GM19467 (cell line): ENCODE measurements around the gene NPHP4.

Experiments
- ATAC-seq: cut with Tn5 transposase; IDR thresholded peaks from one replicate; pipeline ENCODE4 v1.9.1; 2021; ENCODE audit warnings: mild to moderate bottlenecking, moderate library complexity; ENCODE audit not compliant: unreplicated experiment

NPHP4 gene

DNA sequence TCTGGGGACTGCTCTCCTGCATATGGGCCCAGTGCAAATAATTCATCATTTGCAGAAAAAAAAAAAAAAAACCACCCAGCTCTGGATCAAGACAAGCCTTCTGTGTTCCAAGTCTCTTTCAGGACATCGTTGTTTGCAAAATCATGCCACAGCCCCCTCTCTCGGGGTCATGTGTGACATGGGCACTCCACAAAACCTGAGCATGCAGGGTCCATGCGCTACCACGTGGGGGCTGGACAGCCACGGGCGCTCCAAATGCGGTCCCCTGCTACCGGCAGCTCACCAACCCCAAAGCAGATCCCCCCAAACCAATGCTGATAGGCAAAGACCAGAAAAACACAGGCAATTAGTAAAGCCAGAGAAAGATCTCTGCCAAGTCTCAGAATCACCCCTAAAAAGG, 17.6 kb downstream of the NPHP4 start:
- no peak for ATAC-seq

DNA sequence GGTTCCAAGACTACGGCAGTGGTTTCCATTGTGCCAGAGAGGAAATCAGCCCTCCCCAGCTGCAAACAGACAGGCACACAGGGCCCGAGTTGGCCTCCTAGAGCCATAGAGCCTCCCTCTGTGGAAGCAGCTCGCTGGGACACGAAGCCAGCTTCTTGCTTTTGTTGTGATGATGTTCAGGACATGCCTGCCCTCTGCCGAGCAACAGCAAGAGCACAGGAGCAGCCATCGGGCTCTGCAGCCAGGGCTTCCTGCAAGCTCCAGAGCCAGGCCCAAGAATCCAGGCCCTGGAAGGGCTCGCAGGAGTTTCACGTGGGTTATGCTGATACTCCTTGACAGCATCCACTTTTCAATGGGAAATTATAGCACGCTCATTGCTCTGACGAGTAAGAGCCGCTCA, 18.5 kb downstream of the NPHP4 start:
- no peak for ATAC-seq

DNA sequence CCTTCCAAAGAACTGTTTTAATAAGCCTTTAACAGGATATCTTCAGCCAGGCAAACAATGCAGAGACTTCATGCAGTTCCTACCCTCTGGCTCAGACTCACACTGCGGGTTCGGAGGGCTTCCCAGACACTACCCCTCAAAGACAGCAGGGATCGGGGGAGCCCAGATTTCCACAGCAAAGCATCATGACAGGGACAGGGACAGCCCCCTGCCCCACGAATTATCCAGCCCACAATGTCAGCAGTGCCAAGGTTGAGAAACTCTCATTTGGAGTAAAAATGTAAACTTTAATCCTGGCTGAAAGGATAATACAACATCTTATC, 20.1 kb downstream of the NPHP4 start:
- ATAC-seq: no peak

DNA sequence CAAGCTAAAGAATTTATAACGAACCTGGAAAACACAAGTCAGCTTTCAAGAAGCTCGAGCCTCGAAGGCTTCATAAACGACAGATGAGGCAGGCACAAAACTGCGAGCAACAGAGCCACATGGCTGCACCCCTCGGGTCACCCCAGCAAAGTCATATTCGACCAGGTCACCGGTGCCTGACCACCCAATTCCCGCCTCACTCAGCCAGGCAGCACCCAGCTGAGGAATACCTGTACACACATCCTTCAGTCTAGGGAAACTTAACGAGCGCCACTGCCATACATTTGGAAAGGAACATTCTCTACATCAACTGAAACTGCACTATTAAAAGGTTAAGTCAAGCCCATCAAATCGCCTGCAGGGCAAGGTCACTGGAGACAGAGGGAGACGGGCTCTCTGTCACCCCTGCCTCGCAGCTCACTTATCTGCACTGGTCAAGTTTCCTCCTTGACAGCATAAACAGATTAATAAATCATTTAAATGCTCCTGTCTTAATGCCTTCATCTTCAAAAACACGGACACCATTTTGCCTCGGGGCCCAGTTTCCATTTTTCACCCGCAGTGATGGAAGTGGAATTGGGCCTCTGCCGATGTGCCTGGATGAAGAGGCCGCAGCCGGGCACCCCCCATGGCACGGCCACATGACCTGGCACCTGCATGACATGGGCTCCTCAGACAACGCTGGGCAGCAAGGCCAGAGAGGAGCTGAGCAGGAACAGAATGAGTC, 20.6 kb downstream of the NPHP4 start:
- no peak for ATAC-seq

DNA sequence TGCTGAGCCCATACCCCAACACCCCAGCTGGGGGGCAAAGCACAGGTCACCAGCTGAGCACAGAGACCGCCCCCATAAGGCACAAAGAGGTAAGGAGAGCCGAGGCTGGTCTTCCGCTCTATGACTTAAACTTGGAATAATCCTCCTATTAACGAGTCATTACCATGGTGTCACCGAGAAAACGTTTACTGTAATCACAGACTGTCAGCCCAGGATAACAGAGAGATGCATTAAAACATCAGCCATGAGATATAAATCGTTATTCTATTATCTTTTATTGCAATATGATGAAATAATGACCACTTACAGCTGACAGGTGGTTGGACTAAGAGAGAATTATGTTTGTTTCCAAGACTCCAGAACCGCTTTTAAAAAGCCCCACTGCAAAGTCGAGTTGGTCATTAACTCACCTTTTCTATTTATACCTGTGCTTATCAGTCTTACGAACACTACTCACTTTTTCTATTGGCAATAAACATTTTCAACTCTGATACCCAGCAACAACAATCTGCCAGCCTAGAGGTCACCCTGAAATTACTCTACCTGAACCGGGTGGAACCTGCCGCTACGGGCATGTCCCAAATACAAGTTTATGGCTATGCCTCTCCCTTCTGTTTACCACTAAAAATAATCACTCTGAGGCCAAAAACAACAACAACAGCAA, 21.5 kb downstream of the NPHP4 start:
- no peak for ATAC-seq

- no peak for ATAC-seq
Observed at GRCh38 chr1:5969168-5969567, 23.1 kb downstream of the NPHP4 start.

DNA sequence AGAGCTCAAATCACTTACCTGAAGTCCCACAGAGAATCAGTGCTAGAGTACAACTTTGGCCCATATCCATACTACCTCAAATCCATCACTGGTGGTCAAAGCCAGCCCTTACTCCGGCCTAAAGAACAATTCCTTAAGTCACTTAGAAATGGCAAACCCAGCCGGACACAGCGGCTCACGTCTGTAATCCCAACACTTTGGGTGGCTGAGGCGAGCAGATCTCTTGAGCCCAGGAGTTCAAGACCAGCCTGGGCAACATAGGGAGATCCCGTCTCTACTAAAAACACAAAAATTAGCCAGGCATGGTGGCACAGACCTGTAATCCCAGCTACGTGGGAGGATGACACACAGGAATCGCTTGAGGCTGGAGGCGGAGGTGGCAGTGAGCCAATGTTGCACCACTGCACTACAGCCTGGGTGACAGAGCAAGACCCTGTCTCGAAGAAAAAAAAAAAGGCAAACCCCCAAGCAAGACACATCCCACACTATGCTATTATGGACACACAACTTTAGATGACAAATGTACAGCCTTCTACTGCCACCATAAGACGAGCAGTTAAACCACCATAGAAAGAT, 24.0 kb downstream of the NPHP4 start:
- ATAC-seq: no peak

DNA sequence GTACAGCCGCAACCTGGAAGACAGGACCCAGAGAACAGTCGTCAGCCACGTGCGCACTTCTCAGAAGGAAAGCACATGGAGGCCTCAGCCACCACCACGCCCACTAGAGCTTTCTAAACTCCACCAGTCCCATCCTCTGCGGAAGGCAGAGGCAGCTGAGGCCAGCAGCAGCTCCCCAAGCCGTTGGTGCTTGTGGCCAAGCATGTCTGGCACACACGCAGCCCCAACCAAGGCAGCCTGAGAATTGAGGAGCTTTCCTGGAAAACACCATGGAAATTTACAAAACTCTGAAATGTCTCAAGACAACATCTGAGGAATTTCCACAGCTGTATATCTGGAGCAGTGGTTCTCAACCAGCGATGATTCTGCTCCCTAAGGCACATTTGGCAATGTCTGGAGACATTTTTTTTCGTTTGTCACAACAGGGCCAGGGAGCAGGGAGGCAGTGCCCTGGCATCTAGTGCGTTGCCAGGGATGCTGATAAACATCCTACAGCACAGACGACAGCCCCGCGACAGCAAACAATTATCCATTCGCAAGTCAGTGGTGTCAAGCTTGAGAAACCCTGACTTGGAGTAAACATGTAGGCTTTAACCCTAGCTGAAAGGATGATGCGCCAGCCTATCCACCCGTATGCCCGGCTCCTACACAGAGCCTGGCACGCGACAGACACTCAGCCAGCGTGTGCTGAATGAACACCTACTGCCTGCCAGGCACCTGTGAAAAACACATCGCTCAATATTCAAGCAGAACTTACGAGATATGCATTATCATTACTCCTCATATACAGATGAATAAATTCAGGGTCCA, 24.7 kb downstream of the NPHP4 start:
- no peak for ATAC-seq

DNA sequence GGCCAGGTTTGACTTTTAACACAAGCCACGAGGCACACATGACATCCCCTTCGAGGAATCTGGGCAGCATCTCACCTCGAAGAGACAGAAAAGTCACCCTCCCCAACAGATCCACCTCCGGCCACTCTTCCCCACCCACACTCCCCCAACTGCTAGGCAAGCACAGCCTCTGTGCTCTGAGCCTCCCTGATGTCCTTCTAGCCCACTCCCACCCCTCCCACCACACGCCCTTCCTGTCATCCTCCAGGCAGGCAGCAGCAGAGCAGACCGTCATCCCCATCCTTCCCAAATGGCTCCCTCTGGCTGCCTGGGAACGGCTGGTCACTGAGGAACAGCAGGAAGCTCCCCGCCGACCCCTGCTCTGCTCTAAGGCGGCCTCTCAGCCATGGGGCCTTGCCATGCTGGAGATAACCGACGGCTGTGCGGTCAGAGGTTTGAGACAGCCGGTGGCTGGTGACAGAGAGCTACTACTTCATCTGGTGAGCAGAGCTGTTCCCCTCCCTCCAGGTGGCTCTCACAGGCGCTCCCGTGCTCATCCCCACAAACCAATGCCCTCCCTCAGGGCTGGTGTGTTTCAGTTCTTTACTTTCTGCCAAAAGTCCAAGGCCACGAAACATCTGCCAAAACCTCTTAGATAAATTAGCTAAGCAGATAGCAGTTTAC, 25.6 kb downstream of the NPHP4 start:
- ATAC-seq: no peak

DNA sequence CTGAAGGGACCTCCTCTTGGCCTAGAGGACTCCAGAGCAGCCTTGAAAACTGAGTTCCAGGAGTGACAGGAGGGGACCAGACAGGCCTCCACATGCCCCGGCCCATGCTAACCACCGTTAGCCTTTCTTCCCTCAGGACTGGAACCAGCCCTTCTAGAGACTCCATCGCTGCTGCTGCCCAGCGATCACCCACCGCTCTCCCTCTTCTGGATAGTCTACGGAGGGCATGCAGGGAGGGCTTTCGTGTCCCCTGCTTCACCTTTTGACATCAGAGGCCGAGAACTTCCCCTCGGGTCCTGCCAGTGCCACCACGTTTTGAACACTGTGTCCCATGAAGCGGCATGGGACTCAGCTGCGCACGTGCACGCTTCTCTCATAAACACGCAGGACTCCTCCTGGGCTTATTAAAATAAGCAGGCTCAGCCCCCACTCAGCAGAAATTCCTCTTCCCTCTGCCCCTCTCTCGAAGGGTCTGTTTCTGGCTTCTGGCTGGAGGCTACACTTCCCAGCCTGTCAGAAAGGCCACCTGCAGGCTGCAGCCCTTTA, 26.6 kb downstream of the NPHP4 start:
- ATAC-seq: no peak

GRCh38 chr1:5962265-5963105, 29.7 kb downstream of the NPHP4 start:
- no peak for ATAC-seq

DNA sequence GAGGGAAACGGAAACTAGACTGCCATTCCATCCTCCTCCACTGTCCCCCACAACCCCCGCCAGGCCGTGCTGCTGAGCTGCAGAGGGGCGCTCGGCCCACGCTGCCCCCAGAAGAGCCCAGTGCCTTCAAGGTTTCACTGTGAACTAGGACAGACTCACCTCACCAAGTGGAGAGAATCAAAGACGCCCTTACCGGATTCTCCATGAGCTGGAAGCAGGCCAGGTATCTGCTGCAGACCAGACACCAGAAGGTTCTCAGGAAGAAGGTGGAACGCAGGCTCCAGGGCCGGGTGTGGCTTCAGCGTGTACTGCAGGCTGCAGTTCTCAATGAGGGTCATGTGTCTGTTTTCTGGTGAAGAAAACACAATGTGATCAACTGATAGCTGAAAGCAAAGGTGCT, 30.6 kb downstream of the NPHP4 start:
- no peak for ATAC-seq

GRCh38 chr1:5960336-5960735, 31.9 kb downstream of the NPHP4 start:
- ATAC-seq: no peak

GRCh38 chr1:5959667-5960230, 32.5 kb downstream of the NPHP4 start:
- no peak for ATAC-seq

- ATAC-seq: no peak
Observed at GRCh38 chr1:5959087-5959486, 33.1 kb downstream of the NPHP4 start.

DNA sequence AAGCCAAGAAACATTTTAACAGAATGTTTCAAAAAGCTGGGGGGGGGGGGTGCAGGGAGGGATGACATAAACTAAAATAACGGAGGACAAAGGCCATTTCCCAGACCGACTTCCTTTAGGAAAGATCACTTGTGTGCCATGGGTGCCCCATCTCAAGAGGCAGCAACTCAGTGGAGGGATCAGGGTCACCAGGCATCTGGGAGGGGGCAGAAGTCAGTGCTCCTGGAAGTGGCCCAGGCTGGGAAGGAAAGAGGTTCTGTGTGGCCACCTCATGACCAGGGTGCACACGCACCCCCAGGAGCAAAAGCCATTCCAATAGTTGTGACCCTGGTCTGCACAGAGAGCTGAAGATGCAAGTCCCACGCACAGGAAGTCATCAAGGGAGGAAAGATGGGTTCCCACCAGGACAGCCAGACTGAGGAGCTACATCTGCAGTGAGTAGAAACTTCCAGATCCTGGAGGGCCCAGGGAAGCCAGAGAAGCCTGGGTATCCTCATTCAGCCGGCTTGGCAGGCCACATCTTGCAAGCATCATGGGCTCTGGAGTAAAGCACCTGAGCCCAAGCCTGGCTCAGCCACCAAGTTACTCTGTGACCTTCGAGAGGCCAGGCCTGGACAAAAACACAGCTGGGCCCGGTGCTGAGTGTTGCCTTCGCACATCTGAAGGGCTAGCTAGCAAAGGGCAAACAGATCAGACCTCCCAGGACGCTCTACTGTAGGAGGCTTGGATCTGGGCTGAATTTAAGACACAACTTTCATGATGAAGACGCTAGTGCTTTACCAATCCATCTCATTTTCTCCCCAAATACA, 36.0 kb downstream of the NPHP4 start:
- no peak for ATAC-seq

DNA sequence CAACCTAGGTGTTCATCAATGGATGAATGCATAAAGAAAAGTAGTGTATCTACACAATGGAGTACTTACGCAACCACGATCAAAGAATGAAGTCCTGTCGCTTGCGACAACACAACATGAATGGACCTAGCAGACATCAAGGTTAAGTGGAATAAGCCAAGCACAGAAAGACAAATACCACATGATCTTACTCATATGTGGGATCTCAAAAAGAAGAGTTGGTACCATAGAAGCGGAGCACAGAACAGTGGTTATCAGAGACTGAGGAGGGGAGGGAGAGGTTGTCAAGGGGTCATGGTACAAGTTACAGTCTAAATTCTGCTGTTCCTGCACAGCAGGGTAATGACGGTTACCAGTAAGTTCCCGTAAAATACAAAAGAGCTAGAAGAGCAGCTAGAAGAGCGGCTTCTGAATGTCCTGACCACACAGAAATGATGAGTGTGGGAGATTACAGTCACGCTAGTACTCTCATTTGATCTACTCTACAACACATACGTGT, 36.7 kb downstream of the NPHP4 start:
- no peak for ATAC-seq

DNA sequence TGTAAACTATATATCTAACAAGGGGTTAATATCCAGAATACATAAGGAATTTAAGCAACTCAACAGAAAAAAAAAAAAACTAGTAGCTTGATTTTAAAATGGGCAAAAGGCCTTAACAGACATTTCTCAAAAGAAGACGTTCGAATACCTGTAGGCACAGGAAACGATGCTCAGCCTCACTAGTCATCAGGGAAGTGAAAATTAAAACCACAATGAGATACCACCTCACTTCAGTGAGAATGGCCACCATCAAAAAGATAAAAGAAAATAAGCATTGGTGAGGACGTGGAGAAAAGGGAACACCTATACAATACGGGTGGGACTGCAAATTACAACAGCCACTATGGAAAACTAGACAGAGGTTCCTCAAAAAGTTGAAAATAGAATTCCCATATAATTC, 37.3 kb downstream of the NPHP4 start:
- no peak for ATAC-seq

DNA sequence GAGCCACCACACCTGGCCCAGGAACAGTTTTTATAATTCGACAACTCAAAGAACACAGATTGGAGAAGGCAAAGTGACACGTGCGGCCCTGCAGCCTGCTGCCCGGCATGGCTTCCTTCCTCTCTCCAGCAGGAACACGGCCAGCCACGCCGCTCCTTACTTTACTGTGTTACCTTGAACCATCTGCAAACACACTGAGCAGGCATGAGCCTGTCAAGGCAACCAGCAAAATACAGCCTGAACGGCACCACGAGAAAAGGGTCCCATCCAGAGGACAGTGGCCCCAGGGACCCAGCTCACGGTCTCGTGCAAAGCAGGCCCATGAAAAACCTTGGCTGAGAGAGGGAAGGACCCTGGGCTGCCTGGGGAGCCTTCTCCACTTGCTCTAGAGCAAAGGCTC, 38.8 kb downstream of the NPHP4 start:
- no peak for ATAC-seq
